GM18507 (cell line): ENCODE data around the gene GYPA.
"Not testable (repeated sequence)": the region's sequence is repeated elsewhere in the genome, so short reads cannot be mapped to it uniquely, and the experiment has no call there.

Source experiments
- DNase-seq: peaks from one replicate; pipeline ENCODE4 v3.0.0; 2011; ENCODE audit warnings: low read depth; ENCODE audit not compliant: insufficient read length; ENCODE audit errors: extremely low spot score
- FAIRE-seq: peaks from 2 replicates; lab custom pipeline; 2011; peaks lifted over from hg19 to GRCh38; lab: Jason Lieb, UNC

Gene GYPA

GRCh38 chr4:144136189-144136588 is 4.3 kb downstream of the GYPA start:
- FAIRE-seq, DNase-seq: not testable (repeated sequence)

DNA sequence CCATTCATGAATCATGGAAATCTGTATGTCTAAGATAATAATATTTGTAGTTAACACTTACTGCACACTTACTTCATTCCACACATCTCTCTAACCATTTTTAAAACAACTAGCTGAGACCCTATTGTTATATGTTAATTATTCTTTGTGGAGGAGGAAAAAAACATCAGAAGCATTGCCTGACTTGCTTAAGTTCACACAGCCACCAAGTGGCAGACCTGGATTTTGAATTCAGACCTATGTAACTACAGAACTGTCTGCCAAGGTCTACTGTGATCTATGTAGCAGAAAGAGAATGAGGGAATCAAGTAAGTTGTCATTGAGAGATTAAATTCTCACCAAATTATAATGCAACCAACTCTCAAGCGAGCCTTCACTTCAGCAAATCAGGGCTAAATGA is 10.4 kb downstream of the GYPA start:
- not testable (repeated sequence) for FAIRE-seq, DNase-seq

GRCh38 chr4:144129336-144129875 is 11.1 kb downstream of the GYPA start:
- not testable (repeated sequence) for FAIRE-seq

GRCh38 chr4:144128709-144129320 is 11.7 kb downstream of the GYPA start:
- FAIRE-seq, DNase-seq: not testable (repeated sequence)

More at GRCh38 chr4:144129336-144129875, 11.1 kb downstream of the GYPA start:
- DNase-seq, result not testable (repeated sequence)

GRCh38 chr4:144125109-144125508 is 15.4 kb downstream of the GYPA start:
- not testable (repeated sequence) for DNase-seq, FAIRE-seq

DNA sequence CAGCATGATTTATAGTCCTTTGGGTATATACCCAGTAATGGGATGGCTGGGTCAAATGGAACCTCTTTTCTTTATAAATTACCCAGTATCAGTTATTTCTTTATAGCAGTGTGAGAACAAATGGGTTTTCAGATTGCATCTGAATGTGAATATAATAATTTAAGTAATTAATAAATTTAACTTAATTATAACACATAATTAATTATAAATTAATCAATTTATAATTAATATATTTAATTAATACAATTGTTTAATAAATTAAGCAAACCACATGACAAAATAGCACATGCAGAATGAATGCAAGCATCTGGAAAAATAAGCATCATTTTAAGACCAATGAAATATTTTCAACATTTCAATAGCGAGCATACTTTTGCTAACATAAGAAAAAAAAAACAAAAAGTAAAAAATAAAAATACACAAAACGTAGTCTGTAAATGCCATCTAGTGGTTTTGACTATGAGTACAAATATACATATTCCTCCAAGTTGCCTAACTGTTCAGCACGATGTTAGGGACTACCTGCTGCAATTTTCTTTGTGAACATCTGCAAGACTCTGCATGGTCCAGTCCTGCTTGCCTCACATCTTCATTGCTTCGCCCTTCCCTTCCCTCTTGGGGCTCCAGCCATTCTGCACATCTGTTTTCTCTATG is 16.4 kb downstream of the GYPA start:
- FAIRE-seq, DNase-seq: not testable (repeated sequence)

- FAIRE-seq, DNase-seq: not testable (repeated sequence)
Observed at GRCh38 chr4:144123269-144123668, 17.2 kb downstream of the GYPA start.

DNA sequence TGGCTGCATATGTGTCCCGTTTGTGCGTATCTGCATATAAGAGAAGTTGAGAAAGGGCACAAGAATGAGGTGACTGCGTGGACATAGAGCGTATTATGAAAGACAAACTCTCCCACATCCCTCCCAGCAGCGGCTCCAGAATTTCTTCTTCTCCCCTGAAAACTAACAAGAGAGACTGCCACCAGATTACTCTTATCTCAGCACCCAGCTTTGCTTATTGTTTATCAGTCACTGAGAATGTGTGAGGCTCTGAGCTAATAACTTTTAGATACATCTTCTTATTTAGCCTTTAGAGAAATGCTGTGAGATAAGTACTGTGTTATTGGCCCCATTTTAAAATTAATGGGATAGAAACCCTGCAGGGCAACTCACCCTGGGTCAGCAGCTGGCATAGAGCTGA is 20.8 kb downstream of the GYPA start:
- FAIRE-seq, DNase-seq: not testable (repeated sequence)

DNA sequence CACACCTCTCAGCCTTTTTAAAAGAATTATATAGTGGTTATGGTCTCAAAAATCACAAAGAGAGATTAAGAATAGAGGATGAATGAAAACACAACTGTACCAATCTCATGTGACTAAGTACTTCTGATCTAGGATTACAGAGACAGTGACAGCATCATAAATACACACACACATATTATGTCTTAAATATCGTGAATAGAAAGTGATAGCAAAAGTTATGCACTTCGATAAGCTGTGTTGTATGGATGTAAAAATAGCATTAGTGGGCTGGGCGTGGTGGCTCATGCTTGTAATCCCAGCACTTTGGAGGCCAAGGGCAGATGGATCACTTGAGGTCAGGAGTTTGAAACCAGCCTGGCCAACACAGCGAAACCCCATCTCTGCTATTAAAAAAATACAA is 25.0 kb downstream of the GYPA start:
- FAIRE-seq (no peak), DNase-seq (no peak)

- no peak for FAIRE-seq
- no peak for DNase-seq
Observed at GRCh38 chr4:144113546-144113945, 27.0 kb downstream of the GYPA start.

DNA sequence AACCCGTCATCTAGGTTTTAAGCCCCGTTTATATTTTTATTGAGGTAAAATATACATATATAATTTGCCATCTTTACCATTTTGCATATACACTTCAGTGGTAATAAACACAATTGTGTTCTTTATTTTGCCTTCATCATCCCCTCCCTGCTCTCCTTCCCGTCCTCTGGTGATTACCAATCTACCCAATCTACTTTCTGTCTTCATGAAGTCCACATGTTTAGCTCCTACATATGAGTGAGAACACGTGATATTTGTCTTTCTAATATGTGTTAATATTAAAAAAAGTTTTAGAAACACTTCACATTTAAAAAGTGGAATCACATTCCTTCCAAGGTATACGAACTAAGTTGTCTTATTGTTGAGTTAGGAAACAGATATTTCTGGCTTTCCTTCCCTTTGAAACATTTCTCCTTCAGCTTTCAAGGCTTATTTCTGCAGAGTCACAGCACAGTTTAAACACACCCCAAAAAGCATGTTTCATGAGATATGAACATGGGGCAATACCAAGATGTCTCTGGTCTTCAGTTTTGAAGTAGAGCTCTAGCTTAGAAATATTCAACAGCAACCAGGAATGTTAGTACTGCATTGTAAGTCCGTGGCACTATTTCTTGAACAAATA is 35.9 kb downstream of the GYPA start:
- DNase-seq (no peak), FAIRE-seq (no peak)

- FAIRE-seq, DNase-seq: not testable (repeated sequence)
Observed at GRCh38 chr4:144097776-144098175, 42.7 kb downstream of the GYPA start.

- not testable (repeated sequence) for DNase-seq, FAIRE-seq
Observed at GRCh38 chr4:144093995-144094394, 46.5 kb downstream of the GYPA start.

GRCh38 chr4:144091181-144091580 is 49.3 kb downstream of the GYPA start:
- DNase-seq, FAIRE-seq: not testable (repeated sequence)

DNA sequence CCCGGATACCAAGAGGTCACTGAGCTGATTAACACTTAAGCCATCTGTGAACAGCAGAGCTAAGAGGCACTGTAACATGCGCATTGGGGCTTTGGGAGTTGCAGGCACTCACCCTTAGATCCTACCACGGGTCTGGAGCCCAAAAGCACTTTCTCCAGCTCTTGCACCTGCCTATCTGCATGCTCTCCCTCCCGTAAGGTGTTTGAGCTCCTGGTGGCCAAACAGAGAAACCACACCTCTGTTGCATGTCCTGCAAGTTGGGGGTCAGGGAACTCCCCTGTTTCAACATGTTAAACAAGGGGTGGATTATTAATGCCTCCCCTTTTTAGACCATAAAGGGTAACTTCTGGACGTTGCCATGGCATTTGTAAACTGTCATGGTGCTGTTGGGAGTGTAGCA is 49.8 kb downstream of the GYPA start:
- DNase-seq (no peak), FAIRE-seq (no peak)

GRCh38 chr4:144082053-144082452 is 58.5 kb downstream of the GYPA start:
- DNase-seq, FAIRE-seq: not testable (repeated sequence)

DNA sequence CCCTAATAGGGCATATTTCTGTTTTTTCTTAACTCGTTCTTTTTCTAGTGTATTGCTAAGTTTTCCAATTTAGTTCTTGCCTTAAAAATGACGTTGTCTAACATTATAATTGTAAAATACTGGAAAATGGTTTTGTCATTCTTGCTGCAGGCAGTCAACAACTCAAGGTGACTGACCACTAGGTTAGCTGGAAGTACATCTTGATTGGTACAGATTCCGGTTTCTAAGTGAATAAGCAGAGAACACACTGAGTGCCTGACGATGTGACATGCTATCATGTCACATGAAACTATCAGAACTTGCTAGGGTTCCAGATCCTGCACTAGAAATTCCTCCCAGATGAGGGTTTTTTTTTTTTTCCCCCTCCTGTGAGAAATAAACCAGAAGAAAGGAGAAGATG is 60.4 kb downstream of the GYPA start:
- not testable (repeated sequence) for DNase-seq, FAIRE-seq

- not testable (repeated sequence) for DNase-seq, FAIRE-seq
Observed at GRCh38 chr4:144078746-144079145, 61.8 kb downstream of the GYPA start.

- not testable (repeated sequence) for DNase-seq, FAIRE-seq
Observed at GRCh38 chr4:144061556-144061955, 79.0 kb downstream of the GYPA start.

DNA sequence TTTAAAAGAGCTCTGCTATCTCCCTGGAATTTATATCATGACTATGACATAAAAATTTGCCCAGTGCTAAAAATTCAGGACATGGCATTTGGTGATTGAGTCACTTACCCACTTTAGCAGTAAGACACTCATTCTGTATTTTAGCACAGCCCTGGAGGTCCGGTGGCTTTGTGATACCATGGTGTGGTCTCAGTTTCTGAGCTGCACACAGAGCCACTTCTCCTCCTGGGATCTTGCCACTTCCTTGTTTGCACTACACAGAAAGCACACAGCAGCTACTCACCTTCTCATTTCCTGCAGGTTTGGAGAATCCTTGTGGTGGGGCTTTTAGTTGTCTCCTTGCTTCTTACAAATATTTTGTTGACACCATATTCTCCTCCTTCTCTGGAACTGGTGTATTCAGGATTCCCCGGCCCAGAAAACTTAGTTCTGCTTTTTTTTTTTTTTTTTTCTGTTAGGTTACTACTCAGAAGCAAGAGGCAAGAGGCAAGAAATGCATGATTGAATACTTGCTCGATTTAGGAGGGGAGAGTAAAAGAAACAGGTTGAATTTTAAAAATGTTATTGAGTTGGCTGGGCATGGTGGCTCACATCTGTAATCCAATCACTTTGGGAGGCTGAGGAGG is 80.2 kb downstream of the GYPA start:
- not testable (repeated sequence) for DNase-seq, FAIRE-seq
